NCI-H128 (cell line): ENCODE data around the gene HEPACAM2.

Experiments used
- DNase-seq: peaks from one replicate; lab custom pipeline; 2025; ENCODE audit not compliant: unreplicated experiment; lab: John Stamatoyannopoulos, UW

HEPACAM2 gene

DNA sequence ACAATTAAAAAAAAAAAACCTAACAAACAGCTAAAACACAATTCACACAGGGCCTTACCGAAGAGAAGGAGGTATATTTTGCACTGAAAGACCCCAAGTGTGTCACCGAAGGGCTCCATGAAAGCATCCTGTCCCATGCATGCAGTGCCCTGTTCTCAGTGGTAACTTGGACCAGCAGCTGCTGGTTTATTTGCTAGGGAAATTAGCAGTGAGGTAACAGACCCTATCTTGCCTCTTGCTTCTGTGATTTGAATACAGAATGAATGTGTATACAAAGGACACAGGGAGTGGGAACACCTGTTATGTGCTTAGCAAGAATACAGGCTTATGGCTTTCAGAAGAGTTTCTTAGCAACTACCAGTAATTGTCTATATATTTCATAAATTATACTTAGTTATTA, at the start of gene HEPACAM2:
Gene HEPACAM2, minus strand, starts transcription at position 160 of the 400 bp plus-strand sequence.
- DNase-seq: no peak

DNA sequence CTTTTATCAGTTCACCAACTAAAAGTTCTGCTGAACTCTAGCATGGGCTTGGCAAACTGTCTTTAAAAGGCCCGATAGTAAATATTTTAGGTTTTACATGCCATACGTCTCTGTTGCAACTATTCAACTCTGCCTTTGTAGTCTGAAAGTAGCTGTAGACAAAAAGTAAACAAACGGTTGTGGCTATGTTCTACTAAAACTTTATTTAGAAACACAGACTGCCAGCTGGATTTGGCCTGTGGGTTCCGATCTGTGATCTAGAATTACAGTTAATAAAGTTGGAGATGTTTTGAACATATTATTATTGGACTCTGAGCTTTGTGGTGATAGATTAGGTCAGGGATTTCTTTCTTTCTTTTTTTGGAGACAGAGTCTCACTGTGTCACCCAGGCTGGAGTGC, 39.0 kb upstream of the HEPACAM2 start:
- DNase-seq: no peak

DNA sequence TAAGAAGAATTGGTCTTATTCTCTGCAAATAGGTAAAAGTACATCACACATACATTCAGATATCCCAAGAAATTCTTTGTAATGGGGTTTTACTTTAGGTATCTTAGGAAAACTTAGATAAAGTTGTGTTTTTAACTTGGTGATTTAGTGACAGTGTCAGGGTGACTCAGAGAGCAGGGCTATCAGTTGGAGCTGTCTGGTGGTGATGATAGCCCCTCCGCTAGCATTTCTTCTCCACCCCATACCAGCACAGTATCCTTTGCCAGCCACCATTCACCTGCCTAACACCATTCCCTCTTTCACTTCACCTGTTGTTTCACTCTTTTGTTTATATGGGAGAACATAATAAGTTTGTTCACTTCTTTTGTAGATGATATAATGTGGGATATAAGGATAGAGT, 36.3 kb upstream of the HEPACAM2 start:
- DNase-seq: no peak

DNA sequence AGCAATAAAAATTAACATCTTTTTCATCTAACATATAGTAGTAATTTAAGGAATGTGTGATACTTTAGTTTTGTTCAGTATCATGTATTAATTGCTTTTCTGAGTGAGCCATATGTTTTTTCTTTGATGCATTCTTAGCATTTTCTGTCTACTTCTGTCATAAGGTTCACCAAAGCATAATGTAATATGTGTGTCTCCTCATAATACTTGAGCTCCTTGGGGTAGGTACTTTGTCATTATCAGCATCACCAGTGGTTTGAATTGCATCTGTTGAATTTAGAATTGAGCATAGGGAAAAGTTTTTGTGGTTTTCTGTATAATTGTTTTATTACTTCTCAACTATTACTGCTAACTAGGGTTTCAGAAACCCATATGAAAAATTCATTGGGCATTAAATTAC, 32.4 kb upstream of the HEPACAM2 start:
- DNase-seq: no peak

DNA sequence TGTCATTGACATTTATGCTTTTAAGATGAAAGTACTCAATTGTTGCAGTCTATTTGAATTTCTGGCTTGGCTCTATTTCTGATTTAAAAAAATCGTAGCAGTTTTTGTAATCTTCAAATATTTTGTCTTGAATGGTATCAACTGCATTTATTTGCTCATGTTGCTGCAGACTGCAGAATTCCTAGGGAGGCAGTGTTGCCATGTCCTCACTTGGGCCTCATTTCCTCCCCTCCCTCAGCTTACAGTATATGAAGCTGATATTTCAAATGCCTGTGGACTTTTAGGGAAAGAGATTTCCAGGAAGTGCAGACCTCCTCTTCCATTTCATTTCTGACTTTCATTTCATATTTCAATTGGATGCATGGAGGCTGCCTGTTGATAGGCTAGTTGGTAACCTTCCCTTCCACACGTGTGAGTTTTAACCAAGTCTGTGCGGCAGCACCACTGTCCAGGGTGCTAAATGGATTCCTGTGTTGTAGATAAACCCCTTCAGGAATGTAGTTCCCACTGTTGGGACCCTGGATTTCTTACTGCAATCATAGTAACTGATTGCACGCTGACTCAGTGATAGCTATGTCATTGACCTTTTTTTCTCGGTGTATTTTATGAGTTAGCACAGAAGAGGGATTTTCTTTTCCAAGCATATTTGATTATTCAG, 23.4 kb upstream of the HEPACAM2 start:
- DNase-seq: no peak

DNA sequence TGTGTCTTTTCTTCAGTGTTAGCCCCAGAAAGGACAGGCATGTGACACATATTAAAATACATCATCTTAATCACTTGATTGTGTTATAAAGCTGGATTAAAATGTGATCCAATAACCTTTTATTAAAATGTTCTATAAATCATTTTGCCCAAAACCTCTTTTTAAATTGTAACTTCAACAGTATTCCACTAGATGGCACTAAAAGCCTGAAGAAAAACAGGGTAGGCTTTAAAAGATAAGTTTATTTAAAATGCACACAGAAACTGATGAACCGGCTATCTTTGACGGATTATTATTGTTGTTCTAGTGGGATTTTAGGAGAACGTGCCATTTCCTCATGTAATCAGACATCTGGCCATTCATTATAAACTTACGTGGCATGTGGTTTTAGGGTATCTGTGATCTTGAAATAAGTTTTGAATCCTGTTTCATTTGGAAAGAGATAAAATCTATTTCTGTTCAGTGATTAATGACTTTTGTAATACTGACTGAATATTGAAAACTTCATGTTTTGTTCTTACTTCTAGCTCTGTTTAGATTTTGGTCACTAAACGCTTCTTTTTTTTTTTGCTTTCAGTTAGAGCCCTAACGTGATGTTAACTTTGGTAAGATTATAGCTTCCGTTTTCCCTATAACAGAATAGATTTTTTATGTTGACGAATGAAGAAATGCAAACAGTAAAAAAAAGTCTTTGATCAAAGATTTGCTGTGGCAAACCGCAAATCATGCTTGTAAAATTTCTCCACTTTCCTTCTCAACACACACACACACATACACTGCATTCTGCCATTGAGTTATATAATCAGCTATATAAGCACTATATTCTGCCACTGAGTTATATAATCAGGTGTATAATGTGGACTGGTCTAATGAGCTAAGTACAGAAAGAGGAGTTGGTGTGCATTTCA, 19.5 kb upstream of the HEPACAM2 start:
- peak; percentile 22 for DNase-seq

DNA sequence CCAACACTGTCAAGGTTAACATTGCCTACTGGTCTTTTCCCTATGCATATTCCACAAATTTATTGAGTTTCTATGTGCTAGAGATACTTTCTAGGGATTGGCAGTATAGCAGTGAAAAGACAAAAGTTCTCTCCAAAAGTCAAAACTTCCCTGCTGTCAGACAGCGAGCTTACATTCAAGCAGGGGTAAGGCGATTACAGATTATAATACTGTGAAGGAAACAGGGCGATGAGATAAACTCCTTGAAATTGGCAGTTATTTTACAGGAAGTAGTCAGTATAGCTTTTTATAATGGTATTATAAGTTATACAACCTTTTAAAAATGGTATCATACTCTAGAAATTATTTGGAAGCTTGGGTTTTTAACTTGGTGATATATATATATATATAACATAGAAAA, 15.8 kb upstream of the HEPACAM2 start:
- DNase-seq: no peak

DNA sequence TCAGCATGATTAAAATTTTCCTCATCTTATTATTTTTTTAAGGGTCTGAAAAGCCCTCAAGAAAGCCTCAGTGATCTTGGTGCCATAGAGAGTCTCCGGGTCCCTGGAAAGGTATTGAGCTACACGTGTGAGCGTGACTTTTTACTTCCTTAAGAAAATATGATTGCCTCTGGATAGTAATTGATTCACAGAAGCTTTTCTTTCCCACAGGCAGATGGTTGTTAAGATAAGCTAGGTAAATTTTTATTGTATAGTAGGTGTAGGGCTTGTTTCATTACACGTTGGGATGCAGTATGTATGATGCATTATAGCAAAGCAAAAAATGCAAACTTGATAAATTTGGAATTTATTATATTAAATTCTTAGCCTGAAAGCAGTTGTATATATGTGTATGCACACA, 13.6 kb upstream of the HEPACAM2 start:
- DNase-seq: no peak

DNA sequence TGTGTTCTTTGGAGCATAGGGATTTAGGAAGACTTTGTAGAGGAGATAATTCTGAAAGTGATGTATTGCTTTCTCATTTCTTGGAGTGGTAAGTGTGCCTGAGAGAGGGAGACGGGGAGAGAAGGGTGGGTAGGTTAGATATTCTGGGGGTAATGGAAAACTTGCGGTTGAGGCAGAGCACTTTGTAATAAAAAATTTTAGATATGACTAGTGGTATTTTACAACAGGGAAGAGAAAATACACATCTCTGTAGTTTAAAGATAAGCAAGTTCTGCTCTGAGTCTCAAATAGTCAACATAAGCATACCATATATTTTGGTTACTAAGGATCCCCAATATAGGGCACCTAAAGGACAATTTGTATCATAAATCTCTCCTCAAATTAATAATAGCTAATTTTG, 12.5 kb upstream of the HEPACAM2 start:
- DNase-seq: no peak

DNA sequence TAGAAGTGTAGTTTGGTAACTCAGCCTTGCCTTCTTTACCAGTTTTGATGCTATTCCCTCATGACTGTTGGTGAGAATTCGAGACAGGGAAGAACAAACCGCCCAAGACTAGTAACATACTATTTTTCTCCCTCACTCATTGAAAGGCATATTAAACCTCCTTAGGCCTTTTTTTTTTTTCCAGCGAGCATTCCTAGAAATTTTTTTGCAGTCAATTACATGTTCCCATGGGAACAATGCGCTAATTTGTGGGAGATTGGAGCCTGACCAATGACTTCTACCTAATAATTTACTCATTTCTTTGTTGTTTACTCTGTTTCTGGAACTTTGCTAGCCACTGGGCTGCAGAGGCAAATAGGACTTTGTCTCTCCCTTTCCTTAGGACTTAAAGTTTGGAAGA, 11.9 kb upstream of the HEPACAM2 start:
- no peak for DNase-seq

DNA sequence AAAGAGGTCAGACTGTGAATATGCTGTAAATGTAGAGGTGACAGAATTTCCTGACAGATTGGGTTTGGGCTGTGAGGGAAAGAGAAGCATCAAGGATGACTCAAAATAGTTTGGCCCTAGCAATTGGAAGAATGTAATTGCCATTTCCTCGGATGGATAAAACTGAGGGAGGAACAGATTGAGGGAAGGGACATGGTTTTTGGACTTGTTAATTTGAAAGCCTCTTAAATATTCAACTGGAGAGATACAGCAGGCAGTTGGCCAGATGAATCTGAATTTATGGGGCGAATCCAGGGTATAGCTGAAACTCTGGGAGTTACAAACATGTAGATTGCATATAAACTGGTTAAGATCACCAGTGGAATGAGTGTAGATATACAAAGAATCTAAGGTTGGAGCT, 9.3 kb upstream of the HEPACAM2 start:
- DNase-seq: no peak

DNA sequence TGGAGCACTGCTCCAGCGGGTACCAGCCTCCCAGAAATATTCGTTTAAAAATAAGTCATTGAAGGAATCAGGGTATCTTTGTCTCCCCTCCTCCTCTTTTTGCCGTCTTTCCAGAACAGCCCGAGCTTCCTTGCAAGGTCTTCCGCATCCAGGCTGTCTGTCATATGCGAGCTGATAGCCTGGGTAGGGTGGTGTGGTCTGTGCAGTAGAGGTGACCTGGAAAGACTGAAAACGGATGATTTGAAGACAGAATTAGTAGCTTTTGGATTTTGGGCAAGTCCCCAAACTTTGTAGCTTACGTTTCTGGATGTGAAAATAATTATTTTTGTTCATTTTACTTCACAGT, 6.4 kb upstream of the HEPACAM2 start:
- no peak for DNase-seq

DNA sequence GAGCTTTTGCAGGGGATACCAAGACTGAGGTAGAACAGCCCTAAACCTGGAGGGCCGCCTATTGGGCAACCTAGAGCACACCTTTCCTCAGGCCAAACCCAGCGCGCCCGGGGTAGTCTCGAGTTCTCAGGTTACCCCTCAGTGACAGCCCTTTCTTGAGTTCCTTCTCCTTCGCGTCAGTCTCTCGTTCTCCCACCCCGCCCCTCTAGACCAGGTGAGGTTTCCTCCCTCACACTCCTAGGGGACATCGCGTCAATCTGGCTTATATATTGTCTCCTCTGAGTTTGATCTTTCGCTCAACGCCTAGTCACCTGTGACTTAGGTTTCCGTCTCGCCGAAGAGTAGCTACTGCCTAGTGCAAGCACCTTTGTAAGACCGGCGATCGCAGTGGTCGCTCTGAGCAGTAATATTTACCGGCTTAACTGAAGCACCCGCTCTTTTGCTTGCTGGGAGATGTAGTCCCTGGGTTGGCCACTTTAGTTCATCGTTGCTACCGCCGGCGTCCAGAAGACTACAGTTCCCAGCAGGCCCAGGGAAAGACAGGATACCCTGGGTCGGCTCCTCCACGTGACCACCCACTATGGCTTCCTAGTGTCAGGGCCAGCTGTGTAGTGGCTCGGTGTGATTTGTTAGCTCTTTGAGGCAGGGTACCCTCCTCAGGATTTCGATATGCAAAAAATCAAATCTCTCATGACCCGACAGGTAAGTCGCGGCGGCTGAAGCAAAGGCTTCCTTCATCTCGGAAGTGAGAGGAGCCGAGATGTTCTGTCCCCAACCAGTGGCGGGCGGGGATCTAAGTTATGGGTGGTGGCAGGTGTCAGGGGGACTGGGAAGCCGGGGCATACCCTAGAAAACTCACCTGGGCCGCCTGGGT, 5.8 kb upstream of the HEPACAM2 start, which contains the start of gene VPS50:
Gene VPS50, plus strand, starts transcription at position 568 of the 874 bp plus-strand sequence. Its CDS starts 102 bp downstream, at position 670.
- peak; percentile 79 for DNase-seq

DNA sequence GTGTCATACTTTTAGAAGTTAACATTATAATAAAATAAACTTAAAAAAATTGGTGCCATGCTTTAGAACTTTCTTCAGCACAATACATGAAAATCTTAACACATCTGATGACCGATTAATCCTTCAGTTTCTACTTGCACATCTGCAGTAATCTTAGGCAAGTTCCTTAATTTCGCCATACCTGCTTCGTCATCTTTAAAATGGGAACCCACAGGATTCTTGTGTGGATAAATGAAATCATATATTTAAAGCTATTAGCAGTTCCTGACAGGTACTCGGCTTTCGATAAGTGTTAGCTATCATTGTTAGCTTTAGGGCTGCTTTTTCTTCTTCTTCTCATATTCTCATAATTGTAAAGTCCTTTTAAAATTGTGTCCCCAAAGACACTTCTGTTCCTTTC, 5.0 kb upstream of the HEPACAM2 start:
- DNase-seq: no peak

DNA sequence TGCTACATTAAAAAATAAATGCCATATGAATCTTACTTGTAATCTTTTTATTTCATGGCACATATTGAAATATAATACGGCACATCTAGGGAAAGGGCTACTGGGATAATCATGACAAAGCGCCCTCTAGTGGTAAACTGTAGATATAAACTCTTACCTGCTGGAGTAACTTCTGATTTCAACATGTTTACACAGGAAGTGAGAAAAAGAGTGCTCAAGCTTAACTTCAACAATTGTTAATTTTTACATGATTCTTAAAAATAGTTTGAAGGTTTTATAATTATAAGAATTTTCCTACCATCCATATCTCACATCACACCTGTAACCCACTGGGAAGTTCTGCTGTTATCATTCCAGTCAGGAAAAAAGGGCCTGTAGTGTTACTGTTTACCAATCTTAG, 2.0 kb upstream of the HEPACAM2 start:
- DNase-seq: peak; percentile 26

DNA sequence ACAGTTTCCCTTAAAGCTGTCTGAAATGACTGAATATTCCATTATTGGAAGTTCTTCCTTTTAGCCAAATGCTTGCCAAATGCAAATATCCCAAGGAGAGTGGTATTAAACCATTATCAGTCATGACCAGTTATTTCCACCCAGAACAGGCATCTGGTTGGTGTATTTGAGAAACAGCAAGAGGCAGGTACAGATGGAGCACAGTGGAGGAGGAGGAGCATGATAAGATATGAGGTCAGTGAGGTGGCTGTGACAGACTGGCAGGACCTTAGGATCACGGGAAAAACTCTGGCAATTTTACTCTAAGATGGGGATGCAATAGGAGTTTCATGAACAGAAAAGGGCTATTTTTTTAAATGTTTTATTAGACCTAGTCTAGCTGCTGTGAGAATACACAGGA, 6.4 kb downstream of the HEPACAM2 start:
- DNase-seq: no peak

DNA sequence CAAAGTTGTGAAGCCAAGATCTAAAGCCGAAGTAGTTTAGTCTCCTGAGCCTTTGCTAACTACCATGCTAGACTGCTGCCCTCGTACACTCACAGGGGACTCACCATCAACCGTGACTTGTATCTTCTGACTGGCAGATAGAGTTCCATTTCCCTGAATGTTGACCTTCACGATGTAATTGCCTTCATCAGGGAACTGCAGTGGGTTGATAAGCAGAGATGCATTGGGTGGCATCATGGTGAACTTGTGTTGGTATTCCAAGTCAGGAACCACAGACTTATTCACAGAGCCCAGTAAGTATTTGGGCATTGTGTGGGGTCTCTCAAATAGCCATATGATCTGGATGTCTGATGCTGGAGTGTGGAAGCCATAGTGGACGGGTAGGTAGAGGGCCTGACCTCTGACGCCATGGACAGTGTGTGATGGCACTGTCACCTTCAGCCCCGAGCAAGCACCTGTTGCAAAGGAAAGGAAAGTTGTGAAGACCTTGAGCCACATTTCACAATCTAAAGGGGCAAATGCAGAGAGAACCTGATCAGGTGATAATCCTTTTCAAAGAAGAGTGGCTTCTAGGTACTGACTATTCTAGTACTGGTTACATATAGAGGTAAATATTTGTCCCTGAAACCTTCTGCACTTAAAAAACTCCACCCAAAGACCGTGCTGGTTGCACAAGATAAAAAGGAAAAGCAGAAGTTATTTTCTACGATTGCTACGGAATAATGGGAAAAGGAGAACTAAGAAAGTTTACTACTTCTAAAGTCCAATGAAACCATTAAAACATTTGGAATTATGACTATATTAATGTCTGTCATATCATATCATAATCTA, 7.1 kb downstream of the HEPACAM2 start:
- DNase-seq: no peak

DNA sequence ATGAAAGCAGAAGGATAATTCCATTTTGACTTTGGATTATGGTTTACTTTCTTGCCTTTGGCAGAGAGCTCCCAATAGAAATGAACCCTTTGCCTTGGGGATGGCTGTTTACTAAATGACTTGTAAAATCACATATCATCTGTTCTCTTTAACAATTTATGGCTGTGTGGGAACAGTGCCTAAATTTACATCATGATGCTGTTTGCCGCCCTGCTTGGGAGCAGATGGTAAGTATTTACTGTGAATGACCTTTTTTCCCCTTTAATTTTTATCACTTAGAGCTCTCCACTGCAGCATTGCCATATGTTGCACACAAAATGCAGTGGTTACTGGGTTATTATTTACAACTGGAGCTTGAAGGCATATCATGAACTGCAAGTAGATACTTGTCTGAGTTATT, 13.4 kb downstream of the HEPACAM2 start:
- DNase-seq: no peak

DNA sequence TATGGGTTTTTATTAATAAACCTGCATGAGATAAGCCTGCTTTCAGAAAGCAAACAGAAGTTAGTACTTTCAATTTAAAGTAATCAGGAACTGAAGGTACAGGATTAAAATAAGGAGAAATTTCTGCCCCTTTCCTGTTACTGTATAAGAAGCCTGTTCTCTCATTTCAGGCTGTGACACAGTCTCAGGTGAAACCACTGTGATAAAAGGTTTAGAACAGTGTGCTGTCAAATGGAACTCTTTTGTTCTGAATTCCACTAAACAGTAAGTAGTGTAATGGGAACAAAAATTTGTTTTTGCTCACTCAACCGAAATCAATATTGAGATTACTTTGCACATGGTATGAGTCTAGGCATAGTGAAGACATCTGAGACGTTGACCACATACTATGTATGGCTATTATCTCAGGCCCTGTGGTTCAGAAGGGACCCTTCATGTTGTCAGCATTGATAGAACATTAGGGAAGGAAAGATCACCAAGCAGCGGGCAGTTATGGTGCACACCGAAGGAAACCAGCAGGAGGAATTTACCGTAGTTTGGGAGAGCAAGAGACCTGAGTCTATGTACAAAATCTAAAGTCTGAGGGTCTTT, 14.9 kb downstream of the HEPACAM2 start:
- DNase-seq: no peak

DNA sequence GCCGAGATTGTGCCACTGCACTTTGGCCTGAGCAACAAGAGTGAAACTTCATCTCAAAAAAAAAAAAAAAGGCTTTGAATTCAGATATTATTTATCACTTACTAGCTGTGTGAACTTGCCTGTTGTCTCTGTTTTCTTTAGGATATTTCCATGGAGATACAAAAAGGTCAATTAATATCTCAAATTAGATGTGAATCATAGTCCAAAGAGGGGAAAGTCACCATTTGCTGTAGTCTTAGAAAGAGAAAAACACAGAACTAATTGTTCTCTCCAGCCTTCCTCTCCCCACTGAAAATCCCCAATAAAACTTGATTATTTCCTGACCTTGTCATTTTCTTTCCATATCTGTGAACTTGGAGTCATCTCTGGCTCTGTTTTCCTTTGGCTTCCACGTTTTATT, 21.2 kb downstream of the HEPACAM2 start:
- DNase-seq: no peak
